ENCODE results near the gene UNC5A.

UNC5A gene

GRCh38 chr5:176810081-176810597 lies at the start of gene UNC5A:
Gene UNC5A (plus strand): TSS chr5:176810559. CDS start chr5:176810751, 192 bp downstream.
- DNase-seq: peak; percentile 50

- no peak for DNase-seq
Measured at GRCh38 chr5:176761755-176762154, 48.6 kb upstream of the UNC5A start.

GRCh38 chr5:176762489-176762888 lies 47.9 kb upstream of the UNC5A start:
- DNase-seq: no peak

- no peak for DNase-seq
Measured at GRCh38 chr5:176765687-176766086, 44.7 kb upstream of the UNC5A start.

- DNase-seq: no peak
Measured at GRCh38 chr5:176768174-176768970, 42.0 kb upstream of the UNC5A start.

GRCh38 chr5:176769911-176770310 lies 40.4 kb upstream of the UNC5A start:
- DNase-seq: no peak

- DNase-seq: no peak
Measured at GRCh38 chr5:176770431-176770830, 39.9 kb upstream of the UNC5A start.

GRCh38 chr5:176771102-176771845 lies 39.1 kb upstream of the UNC5A start:
- DNase-seq: no peak

GRCh38 chr5:176772271-176773210 lies 37.8 kb upstream of the UNC5A start:
- DNase-seq: no peak

GRCh38 chr5:176773408-176774035 lies 36.8 kb upstream of the UNC5A start:
- no peak for DNase-seq

- DNase-seq: no peak
Measured at GRCh38 chr5:176774216-176775171, 35.9 kb upstream of the UNC5A start.

- no peak for DNase-seq
Measured at GRCh38 chr5:176775409-176775808, 35.0 kb upstream of the UNC5A start.

- DNase-seq: no peak
Measured at GRCh38 chr5:176776141-176776865, 34.1 kb upstream of the UNC5A start.

GRCh38 chr5:176776916-176777315 lies 33.4 kb upstream of the UNC5A start:
- DNase-seq: no peak

- no peak for DNase-seq
Measured at GRCh38 chr5:176778921-176779465, 31.4 kb upstream of the UNC5A start.

- no peak for DNase-seq
Measured at GRCh38 chr5:176779537-176779936, 30.8 kb upstream of the UNC5A start.

- no peak for DNase-seq
Measured at GRCh38 chr5:176780176-176781053, 29.9 kb upstream of the UNC5A start.

GRCh38 chr5:176781054-176781375 lies 29.3 kb upstream of the UNC5A start:
- DNase-seq: no peak

Measured in activated CD4-positive, alpha-beta T cell treated with anti-CD3 and anti-CD28 coated beads, Interleukin-10, Interleukin-2, amounts not matched to agents 100 ng/mL and 50 ng/mL, durations not matched to agents 16 hours and 8 hours (primary cell).